ENCODE measurements around the gene ATP1A2.

The ATP1A2 gene

GRCh38 chr1:160188341-160188740, 72.8 kb downstream of the ATP1A2 start:
- TF ChIP-seq CTCF (conservative IDR thresholded peaks at IDR 0.05; ENCODE audit: low read depth): no peak
- no peak overlapping the region for H3K27ac ChIP-seq
- no peak for DNase-seq (ENCODE audit: low spot score)
- ChIA-PET POLR2A (ENCODE audit: low non-redundant PET) (no interaction called here), CTCF (interaction anchor here (0.6 to 1.6 kb wide), 3 partner anchors 10 to 103 kb away, joined by 3 to 5 read pairs (median 4); no protein-coding TSS in a partner anchor)

GRCh38 chr1:160189649-160190625, 74.4 kb downstream of the ATP1A2 start, which contains the start of gene CASQ1:
CASQ1 (plus strand) TSS chr1:160190575; CDS start chr1:160190752, 177 bp downstream.
- POLR2A ChIA-PET (ENCODE audit: low non-redundant PET): interaction anchor here (0.5 kb wide), 3 partner anchors 18 to 218 kb away, joined by 3 read pairs; no protein-coding TSS in a partner anchor
- no peak for DNase-seq (ENCODE audit: low spot score)
- H3K27ac ChIP-seq: no peak within 1 kb of the TSS
- CTCF ChIA-PET: interaction anchor here (0.6 to 0.8 kb wide), 2 partner anchors 16 to 198 kb away, joined by 4 to 5 read pairs; no protein-coding TSS in a partner anchor
- no peak for TF ChIP-seq CTCF (conservative IDR thresholded peaks at IDR 0.05; ENCODE audit: low read depth)

GRCh38 chr1:160191756-160192155, 76.2 kb downstream of the ATP1A2 start:
- TF ChIP-seq CTCF (conservative IDR thresholded peaks at IDR 0.05; ENCODE audit: low read depth): no peak
- CTCF ChIA-PET: interaction anchor here (0.7 to 2.4 kb wide), 3 partner anchors 100 to 202 kb away, joined by 3 to 30 read pairs (median 4); no protein-coding TSS in a partner anchor
- no peak overlapping the region for H3K27ac ChIP-seq
- DNase-seq (ENCODE audit: low spot score): no peak
- POLR2A ChIA-PET (ENCODE audit: low non-redundant PET): no interaction called here

- ChIA-PET CTCF (interaction anchor here (0.6 to 2.4 kb wide), 10 partner anchors 10 to 154 kb away, joined by 3 to 30 read pairs (median 6); no protein-coding TSS in a partner anchor), POLR2A (ENCODE audit: low non-redundant PET) (no interaction called here)
- DNase-seq (ENCODE audit: low spot score): no peak
- no peak overlapping the region for H3K27ac ChIP-seq
- TF ChIP-seq CTCF (conservative IDR thresholded peaks at IDR 0.05; ENCODE audit: low read depth): no peak
These were observed 76.7 kb downstream of the ATP1A2 start for GRCh38 chr1:160192234-160192633.

Data from RWPE1 (cell line).